PFSK-1 (cell line): Measurements from ENCODE around the gene EPAS1.

Experiments used
- FOXP2 ChIP-seq: optimal IDR thresholded peaks from 2 replicates; pipeline ENCODE3; 2011; ENCODE audit warnings: borderline replicate concordance, control low read depth, inconsistent platforms; ENCODE audit not compliant: insufficient read depth; ENCODE audit errors: extremely low read length, extremely low read depth
- POLR2AphosphoS5 ChIP-seq: IDR thresholded peaks from 2 replicates; pipeline ENCODE4 v1.6.1; 2012; ENCODE audit warnings: low read depth, mild to moderate bottlenecking, control low read depth, low read length, moderate library complexity
- REST ChIP-seq, 2 experiments: IDR thresholded peaks; 2 replicates each; pipeline versions ENCODE4 v1.6.1 to v1.8.0; 2011 to 2012; ENCODE audit warnings: low read depth in 2 of 2, low read length in 2 of 2, control low read depth in 1 of 2, inconsistent platforms in 1 of 2, mild to moderate bottlenecking in 1 of 2, moderate library complexity in 1 of 2; ENCODE audit not compliant: insufficient read depth in 1 of 2
- SIN3A ChIP-seq: IDR thresholded peaks from 2 replicates; pipeline ENCODE4 v1.6.1; 2012; ENCODE audit warnings: mild to moderate bottlenecking, low read length, moderate library complexity, borderline replicate concordance; ENCODE audit not compliant: insufficient read depth
- TAF1 ChIP-seq: IDR thresholded peaks from 2 replicates; pipeline ENCODE4 v1.6.1; 2012; ENCODE audit warnings: low read length, control low read depth, borderline replicate concordance; ENCODE audit not compliant: insufficient read depth

Gene EPAS1

GRCh38 chr2:46339200-46339599, 42.0 kb downstream of the EPAS1 start:
- TF ChIP-seq REST (IDR thresholded peaks at IDR 0.05; ENCODE audit: insufficient read depth in 1 of 2, low read depth in 2 of 2, low read length in 2 of 2) (no peak), FOXP2 (no peak), POLR2AphosphoS5 (no peak), TAF1 (no peak), SIN3A (no peak)

- TF ChIP-seq POLR2AphosphoS5, result no peak
- peak; percentile 42 for TF ChIP-seq FOXP2
- peak in 1 of 2 experiments; percentile 38; a peak in 1 of 4 replicates for TF ChIP-seq REST (IDR thresholded peaks at IDR 0.05; ENCODE audit: insufficient read depth in 1 of 2, low read depth in 2 of 2, low read length in 2 of 2)
- peak; percentile 85 for TF ChIP-seq SIN3A
- no peak for TF ChIP-seq TAF1
These were observed 42.7 kb downstream of the EPAS1 start for GRCh38 chr2:46339676-46340459.

GRCh38 chr2:46340740-46341420, 43.7 kb downstream of the EPAS1 start:
- no peak for TF ChIP-seq TAF1
- TF ChIP-seq REST (IDR thresholded peaks at IDR 0.05; ENCODE audit: insufficient read depth in 1 of 2, low read depth in 2 of 2, low read length in 2 of 2), result no peak
- TF ChIP-seq FOXP2, result no peak
- no peak for TF ChIP-seq POLR2AphosphoS5

- no peak for TF ChIP-seq REST (IDR thresholded peaks at IDR 0.05; ENCODE audit: insufficient read depth in 1 of 2, low read depth in 2 of 2, low read length in 2 of 2)
- no peak for TF ChIP-seq SIN3A
- no peak for TF ChIP-seq TAF1
- no peak for TF ChIP-seq FOXP2
- no peak for TF ChIP-seq POLR2AphosphoS5
These were observed 45.5 kb downstream of the EPAS1 start for GRCh38 chr2:46342566-46343315.
